GM12892 (cell line): Measurements from ENCODE around the gene PRUNE1.

Source experiments
- DNase-seq: peaks from one replicate; pipeline ENCODE4 v3.0.0; 2011; ENCODE audit not compliant: insufficient read length
- FAIRE-seq: peaks from 2 replicates; lab custom pipeline; 2011; peaks lifted over from hg19 to GRCh38; lab: Jason Lieb, UNC
- POLR2A ChIP-seq: IDR thresholded peaks from 2 replicates; pipeline ENCODE4 v1.6.1; 2011; ENCODE audit warnings: low read depth, low read length, control low read depth
- POLR2AphosphoS5 ChIP-seq: IDR thresholded peaks from 2 replicates; pipeline ENCODE4 v1.6.1; 2011; ENCODE audit warnings: low read depth, low read length, control low read depth
- TAF1 ChIP-seq: IDR thresholded peaks from 2 replicates; pipeline ENCODE4 v1.6.1; 2011; ENCODE audit warnings: low read depth, mild to moderate bottlenecking, control low read depth, low read length, borderline replicate concordance

PRUNE1 gene

GRCh38 chr1:151060007-151060656 lies 51.9 kb downstream of the PRUNE1 start, which contains the start of gene MLLT11:
Gene MLLT11 (plus strand): TSS chr1:151060397. CDS start chr1:151067225, 6,828 bp downstream.
- DNase-seq (no peak), FAIRE-seq (no peak)
- TF ChIP-seq TAF1 (0 out of 2 replicates have a peak, but pooled peaks have one; percentile 46), POLR2A (no peak)

- no peak for TF ChIP-seq POLR2A
- TF ChIP-seq TAF1, result no peak
- no peak for TF ChIP-seq POLR2AphosphoS5
- DNase-seq (no peak), FAIRE-seq (no peak)
These were observed 52.6 kb downstream of the PRUNE1 start for GRCh38 chr1:151060657-151061421.

DNA sequence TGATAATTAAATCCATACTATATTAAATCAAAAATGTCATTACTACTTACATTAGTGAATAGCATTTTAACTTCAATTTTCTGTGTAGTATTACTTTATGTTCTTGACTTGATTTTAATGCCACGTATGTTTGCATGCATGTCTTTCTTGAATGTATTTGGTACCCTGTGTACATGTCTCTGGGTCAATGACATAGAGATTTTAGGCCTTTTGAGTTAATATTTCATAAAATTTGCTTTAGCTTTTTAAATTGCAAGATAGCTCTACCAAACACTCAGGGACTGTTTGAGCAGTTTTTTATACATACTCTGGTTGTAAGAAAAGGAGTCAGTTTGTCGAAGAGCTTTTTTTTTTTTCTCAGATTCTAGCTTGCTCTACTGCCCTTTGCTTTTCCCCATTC lies 53.5 kb downstream of the PRUNE1 start:
- FAIRE-seq, result no peak
- TF ChIP-seq POLR2A (no peak), TAF1 (no peak), POLR2AphosphoS5 (no peak)
- DNase-seq, result no peak

DNA sequence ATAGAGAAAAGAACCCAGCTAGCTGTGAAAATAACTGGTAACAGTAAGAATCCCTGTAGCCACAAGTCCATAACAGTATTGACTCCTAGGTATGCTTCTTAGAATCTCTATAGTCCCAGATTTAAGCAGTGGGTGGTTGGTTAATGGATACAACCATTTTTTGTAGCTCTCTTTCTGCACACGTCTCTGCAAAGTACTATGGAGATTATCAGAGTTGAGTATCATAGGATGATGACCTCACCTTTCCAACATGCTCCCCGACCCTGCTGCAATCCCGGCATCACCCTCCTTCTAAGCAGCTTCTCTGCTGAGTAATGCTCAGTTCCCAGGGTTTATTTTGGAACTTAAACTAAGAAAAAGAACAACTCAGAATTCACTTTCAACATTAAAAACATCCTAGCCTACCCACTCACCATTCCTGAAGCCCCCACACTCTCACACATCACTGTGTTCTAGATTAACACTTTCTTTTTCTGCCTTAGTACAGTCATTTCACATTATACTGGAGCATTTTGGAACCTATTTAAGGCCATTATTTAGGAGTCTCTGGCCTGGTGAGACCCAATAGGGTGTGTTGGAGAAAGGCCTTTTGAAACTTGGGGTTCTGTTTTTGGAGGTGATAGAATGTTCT lies 54.6 kb downstream of the PRUNE1 start:
- DNase-seq (no peak), FAIRE-seq (no peak)
- TF ChIP-seq POLR2AphosphoS5 (no peak), POLR2A (no peak), TAF1 (no peak)

GRCh38 chr1:151065089-151065645 lies 56.9 kb downstream of the PRUNE1 start:
- DNase-seq, result no peak
- no peak for FAIRE-seq
- TF ChIP-seq TAF1 (no peak), POLR2A (no peak), POLR2AphosphoS5 (no peak)

- DNase-seq, result no peak
- no peak for FAIRE-seq
- TF ChIP-seq POLR2A, result no peak
- no peak for TF ChIP-seq POLR2AphosphoS5
- TF ChIP-seq TAF1, result no peak
These were observed 58.9 kb downstream of the PRUNE1 start for GRCh38 chr1:151067185-151067584.

DNA sequence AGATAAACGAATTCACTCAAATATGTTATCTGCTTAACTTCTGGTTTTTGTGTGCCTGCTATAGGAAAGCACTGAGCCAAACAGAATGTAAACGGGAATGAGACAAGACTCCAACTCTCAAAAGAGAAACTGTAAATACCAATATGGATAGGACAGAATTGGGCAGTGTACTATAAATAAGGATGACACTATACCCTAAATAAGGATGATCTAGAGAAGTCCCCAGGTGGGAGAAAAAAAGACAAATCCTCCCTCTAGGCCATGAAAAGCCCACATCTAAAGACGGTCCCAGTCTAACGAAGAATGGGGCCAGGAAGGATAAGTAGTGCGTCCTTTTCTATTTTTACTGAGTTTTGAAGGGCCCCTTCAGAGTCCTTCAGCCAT lies 60.8 kb downstream of the PRUNE1 start:
- no peak for FAIRE-seq
- TF ChIP-seq POLR2A, result no peak
- no peak for DNase-seq

- peak; percentile 87 for FAIRE-seq
- DNase-seq, result peak; percentile 88
These were observed 62.4 kb downstream of the PRUNE1 start, which contains the start of gene GABPB2 for GRCh38 chr1:151070474-151071276. Gene GABPB2 (plus strand): TSS chr1:151070761. CDS start chr1:151088190, 17,429 bp downstream.

GRCh38 chr1:151072224-151072623 lies 64.0 kb downstream of the PRUNE1 start:
- FAIRE-seq, result no peak

More at GRCh38 chr1:151070474-151071276, 62.4 kb downstream of the PRUNE1 start, which contains the start of gene GABPB2:
- peak; percentile 81 for TF ChIP-seq TAF1
- peak; percentile 96 for TF ChIP-seq POLR2A
- TF ChIP-seq POLR2AphosphoS5, result peak; percentile 97

More at GRCh38 chr1:151072224-151072623, 64.0 kb downstream of the PRUNE1 start:
- no peak for DNase-seq
- no peak for TF ChIP-seq TAF1
